ENCODE data around the gene HOXB1.

The HOXB1 gene

GRCh38 chr17:48567646-48568354 is 37.0 kb upstream of the HOXB1 start:
- DNase-seq (ENCODE audit: low spot score), result no peak

DNA sequence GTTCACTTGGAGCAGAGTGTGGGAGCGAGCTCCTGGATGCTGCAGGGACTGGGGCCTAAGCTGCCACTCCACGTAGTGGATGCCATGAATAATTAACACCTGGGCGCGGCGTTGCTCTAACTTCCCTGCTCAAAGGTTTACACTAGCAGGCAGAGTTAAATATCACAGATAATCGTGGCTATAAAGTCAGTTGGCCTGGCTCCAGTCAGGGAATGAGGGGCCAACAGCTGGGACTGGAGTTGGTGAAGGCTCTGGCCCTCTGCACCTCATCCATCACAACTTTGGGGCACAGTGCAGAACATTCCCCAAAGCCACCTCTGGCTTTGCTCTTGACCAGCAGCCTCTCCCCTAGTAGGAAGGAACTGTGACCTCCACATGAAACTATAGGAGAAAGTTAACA is 36.4 kb upstream of the HOXB1 start:
- DNase-seq (ENCODE audit: low spot score), result no peak

GRCh38 chr17:48566717-48567116 is 35.9 kb upstream of the HOXB1 start:
- no peak for DNase-seq (ENCODE audit: low spot score)

GRCh38 chr17:48565925-48566710 is 35.3 kb upstream of the HOXB1 start:
- no peak for DNase-seq (ENCODE audit: low spot score)

DNA sequence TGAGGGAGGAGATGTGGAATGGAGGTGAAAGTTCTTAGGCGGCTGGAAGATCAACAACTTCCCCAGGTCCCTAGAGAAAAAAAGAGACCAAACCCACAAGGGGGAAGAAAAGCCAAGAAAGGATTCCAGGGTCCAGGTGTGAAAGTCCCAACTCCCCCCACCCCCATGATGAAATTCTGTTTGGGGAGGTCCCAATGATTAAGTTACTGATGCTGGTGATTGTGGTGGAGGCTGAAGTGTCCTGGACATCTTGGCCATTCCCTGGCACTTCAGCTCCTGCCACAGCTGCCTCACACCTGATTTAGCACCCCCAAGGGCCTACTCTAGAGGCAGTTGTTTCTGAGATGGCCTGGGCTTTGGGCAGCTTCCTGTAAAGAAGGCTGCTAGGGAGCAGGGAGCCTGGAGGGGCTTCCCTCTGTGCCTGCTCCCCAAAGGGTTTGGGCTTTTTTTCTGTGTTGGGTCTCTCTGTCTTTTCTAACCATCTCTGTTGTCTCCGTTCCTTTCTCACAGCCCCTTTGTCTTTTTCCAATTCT is 34.3 kb upstream of the HOXB1 start:
- DNase-seq (ENCODE audit: low spot score), result no peak

- DNase-seq (ENCODE audit: low spot score), result no peak
These were observed 33.6 kb upstream of the HOXB1 start for GRCh38 chr17:48564188-48565021.

- DNase-seq (ENCODE audit: low spot score), result no peak
These were observed 33.0 kb upstream of the HOXB1 start for GRCh38 chr17:48563867-48564187.

DNA sequence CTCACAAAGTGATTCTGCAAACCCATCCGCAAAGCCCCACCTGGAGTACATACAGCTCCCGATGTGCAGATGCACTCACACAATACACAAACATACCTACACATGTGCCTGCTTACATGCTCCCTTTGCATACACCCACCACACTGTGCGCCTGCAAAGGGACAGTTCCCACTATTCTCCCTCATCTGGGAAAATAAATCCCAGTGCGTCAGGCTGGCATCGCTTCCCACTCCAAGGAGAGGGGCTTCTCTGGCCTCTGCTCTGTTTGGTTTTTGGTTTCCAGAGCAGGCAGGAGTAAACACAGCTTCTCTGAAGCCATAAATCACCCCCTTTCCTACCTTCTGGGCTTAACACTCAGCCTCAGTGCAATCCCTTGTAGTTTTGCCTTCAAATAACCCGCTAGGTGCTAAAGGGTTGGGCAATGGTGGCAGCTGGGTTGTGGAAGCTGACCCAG is 32.6 kb upstream of the HOXB1 start:
- DNase-seq (ENCODE audit: low spot score), result no peak

- DNase-seq (ENCODE audit: low spot score), result no peak
These were observed 32.1 kb upstream of the HOXB1 start for GRCh38 chr17:48562934-48563333.

DNA sequence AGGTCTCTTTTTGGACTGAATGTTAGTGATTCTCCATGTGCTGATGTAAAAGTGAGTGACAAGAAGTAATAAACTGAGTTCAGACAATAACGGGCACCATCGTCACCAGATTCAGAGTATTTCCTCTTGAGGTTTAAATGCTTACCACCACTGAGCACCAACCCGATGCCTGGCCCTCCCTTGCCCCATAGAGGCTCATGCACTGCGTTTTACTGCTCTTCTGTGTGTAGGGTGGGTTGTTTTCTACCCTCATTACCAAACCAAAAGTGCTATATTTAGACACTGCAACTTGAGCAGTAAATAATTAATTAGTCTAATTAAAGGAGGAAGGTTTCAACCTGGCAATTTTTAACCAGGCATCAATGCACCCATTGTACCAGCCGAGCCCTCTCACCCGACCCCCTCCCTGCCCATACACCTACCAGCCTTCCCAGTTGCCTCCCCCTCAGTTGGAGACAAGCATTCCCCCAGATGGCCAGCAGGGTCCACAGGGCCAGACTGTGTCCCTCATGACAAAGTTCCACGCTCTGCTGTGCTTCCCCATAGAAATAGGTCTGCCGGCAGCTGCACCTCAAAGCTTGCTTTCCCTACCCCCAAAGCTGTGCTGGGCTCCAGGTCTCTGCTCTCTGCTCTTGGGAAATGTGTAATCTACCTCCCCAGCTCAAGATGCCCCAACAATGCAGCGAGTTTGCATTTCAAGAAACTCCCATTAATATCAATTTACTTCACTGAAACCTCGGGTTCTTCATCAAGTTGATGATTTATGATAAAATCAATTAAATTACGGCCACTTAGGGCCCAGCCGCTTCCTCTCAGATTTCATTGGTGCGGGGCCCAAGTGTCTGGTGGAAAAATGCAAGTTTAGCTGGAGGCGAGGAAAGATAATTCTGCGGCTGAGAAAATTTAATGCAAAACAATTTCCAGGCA is 31.3 kb upstream of the HOXB1 start:
- no peak for DNase-seq (ENCODE audit: low spot score)

DNA sequence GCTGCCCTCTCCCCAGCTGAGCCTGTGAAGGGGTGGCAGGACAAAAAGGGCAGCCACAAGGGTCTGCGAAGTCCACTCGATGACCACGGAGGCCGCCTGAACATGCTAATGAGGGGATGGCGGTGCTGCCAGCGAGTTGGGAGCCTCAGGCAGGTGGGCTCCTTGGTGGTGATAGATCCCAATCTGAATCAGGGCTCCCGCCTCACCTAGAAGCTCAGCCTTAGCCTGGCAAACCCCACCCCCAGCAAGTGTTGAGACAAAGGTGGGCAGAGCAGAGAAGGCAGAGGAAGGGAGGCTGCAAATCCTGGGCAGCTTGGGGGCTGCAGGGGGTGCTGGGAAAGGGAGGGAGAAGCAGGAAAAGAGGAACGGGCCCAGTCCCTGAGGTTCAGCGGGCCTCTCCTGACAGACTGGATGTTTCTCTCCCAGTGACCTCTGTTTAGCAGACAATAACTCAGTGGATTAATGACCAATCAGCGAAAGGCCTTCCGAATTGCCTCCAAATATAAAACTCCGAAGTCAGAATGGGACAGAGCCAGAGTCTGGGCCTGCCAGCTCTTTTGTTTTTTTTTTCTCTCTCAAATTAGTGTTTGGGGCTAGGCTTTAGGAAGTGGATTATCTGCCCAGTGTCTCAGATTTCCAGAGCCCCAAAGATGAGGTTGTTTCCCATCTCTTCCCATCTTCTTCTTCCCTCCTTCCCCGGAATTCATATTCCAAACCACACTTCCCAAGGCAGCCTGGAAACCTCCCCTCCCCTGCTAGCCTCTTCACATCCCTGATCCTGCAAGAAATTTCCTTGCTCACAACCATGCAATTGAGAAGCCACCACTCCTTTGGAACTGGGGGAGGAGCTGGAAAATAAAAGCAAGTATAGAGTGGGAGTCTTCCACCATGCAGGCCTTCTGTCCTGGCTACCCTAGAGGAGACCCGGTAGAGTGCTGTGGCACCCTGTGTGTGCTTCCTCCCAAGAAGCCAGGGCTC is 29.3 kb upstream of the HOXB1 start:
- no peak for DNase-seq (ENCODE audit: low spot score)

DNA sequence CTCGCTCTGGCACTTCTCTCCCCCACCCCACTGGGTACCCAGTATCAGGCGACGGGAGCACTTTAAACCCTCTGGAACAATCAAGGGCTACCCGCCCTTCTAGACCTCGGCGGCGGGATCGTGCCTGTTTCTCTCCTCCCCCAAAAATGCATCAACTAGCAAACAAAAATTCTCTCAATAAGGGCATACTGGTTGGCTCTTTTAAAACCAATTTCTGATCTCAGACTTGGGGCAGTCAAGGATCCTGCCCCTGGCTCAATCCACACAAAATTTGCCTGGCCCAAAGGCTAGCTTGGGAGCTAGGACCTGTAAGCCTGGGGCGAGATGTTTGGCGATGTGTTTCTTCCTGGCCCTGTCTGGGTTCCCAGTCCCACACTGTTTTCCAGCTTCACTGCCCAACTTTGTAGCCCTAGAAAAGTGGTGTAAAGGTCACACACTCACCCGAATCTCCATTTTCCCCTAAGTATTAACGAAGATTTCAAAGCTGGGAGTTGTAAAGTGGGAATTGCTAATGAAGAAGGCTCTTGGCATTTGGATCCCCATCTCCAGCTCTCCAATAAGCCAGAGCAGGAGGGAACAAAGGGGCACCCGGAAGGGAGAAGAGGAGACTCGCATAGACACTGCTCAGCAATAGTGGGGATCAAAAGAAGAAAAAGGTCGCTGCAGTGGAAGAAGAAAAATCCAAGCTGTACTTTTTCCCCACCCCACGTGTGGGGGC is 28.5 kb upstream of the HOXB1 start:
- no peak for DNase-seq (ENCODE audit: low spot score)

- DNase-seq (ENCODE audit: low spot score), result no peak
These were observed 28.0 kb upstream of the HOXB1 start for GRCh38 chr17:48558831-48559121.

DNA sequence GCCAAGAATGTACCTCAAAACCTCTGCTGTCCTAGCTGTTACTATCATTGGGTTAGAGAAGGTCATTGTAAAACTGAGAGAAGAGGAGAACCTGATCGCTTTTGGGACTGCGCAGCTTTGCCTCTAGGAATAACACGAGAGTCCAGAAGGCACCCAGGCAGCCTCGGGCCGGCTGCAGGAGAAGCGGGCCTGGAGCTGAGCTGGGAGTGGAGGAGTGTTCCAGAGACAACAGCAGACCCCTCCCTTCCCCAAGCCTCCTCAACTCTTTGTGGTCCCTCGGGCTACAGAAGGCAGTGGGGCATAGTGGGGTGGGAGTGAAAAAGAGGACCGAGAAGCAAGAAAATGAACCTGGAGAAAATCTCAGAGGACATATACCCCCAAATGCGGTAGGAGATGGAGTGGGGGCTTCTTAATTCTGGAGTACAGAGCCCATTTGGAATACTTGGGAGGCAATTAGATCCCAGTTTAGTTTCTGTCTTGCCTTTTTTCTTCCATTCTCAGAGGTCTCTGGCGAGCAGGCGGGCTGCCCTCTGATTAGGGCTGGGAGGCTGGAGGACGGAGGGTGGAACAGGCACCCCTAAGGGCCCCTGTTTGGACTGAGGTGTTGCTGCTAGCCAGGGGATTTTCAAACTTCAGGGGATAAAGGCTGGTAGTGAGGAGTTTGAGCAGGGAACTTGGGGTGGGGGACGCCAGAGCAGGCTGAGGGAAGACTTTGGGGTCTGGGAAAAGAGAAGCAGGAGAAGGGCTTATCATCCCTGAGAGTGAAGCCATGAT is 27.4 kb upstream of the HOXB1 start:
- DNase-seq (ENCODE audit: low spot score), result no peak

DNA sequence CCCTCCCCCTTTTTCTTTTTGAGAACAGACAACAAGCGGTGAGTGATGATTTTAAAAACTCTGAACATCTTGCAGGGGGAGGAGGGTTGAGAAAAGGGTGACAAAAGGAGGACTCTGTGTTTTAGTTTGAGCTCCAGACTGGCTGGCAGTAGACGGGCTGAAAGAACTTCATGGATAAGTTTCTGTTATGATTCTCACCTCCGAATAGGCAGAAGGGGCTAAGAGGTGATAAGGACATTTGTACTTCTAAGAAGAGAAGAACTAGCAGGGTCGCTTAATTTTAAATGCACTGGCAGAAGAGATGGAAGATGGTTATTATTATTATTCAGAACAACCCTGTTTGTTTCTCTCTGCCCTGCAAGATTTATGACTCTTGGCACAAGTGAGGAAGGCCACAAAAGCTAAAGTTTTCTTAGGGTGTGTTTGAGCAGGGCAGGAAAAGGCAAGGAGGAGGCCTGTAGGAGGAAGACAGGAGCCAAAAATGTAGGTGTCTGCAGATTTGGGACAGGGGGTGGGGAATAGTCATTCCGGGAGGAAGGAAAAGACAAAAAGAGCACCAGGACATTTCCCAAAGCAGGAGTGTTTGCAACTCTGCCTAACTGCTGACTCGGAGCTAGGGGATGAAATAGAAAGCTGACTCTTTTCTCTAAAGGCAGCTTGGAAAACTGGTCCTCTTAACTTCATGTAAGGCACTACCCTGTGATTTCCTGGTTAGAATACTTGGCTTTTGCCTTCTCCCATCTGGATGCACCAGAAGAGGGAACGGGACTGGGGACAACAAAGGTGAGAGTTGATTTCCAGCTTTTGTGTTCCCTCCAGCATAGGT is 26.0 kb upstream of the HOXB1 start:
- no peak for DNase-seq (ENCODE audit: low spot score)

GRCh38 chr17:48556229-48556575 is 25.4 kb upstream of the HOXB1 start:
- DNase-seq (ENCODE audit: low spot score), result no peak

GRCh38 chr17:48555258-48556228 is 24.7 kb upstream of the HOXB1 start:
- DNase-seq (ENCODE audit: low spot score), result no peak

Data from kidney capillary endothelial cell (primary cell).